ENCODE results near the gene GRHL3. TPM values are rescaled to one million over a fixed set of nuclear protein-coding genes. Genes with fewer than 3 reads are reported as not detected.

GRHL3 gene
- total and polyA plus RNA-seq, 10 of the 15 experiments (the other 5 are each of a cell fraction or from before 2014, with no cell fraction given) = 0.07 to 0.87 (median 0.34) TPM

DNA sequence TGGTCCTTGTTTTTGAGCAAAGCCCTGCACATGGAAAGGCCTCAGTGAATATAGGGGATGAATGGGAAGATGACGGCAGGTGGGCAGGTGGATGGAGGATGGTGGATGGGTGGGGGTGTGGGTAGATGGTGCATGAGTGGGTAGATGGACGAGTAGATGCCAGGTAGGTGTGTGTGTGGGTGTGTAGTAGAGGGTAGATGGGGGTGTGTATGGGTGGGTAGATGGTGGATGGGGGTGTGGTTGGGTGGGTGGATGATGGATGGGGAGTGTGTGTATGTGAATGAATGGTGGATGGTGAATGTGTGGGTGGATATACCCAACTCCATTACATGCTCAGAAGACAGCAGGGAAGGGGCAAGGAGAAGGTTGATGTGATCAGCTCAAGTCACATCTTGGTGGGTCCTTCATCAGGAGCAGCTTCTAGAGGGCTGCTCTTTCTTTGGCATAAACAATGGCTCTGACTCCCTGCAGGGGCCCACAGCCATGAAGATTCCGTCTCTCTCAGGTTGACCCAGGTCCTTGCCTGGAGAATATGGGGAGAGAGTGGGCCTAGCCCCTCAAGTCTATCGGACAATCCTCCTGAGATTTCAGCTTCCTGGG, 34.2 kb downstream of the GRHL3 start:
- ChIA-PET SMC1A (ENCODE audit: uncharacterized antibody, unreplicated experiment) (interaction anchor here (2.5 kb wide), 1 partner anchor 38 kb away, joined by 9 read pairs; no protein-coding TSS in a partner anchor), POLR2A (no interaction called here), CTCF (no interaction called here), RAD21 (ENCODE audit: unreplicated experiment) (no interaction called here)
- Histone ChIP-seq H3K9me3 (replicated peaks; ENCODE audit: control insufficient read depth, insufficient read depth, low read length) (no peaks in the 10 kb centered on the region), H3K9ac (ENCODE audit: control insufficient read depth, insufficient read depth, low read length) (no peak overlapping the region), H4K20me1 (ENCODE audit: control insufficient read depth, insufficient read depth) (no peaks in the 10 kb centered on the region), H3K79me2 (ENCODE audit: control insufficient read depth, insufficient read depth, low read length) (no peaks in the 10 kb centered on the region), H2AFZ (ENCODE audit: control insufficient read depth, low read depth, low read length) (no peak overlapping the region), H3K4me3 (no peak overlapping the region), H3K36me3 (ENCODE audit: control insufficient read depth in 2 of 2, insufficient read depth in 2 of 2, low read length in 1 of 2) (no peaks in the 10 kb centered on the region), H3K4me1 (ENCODE audit: control insufficient read depth, insufficient read depth, low read length) (peaks cover 18% of the 10 kb centered on the region), H3K27me3 (replicated peaks in 1 of 2; ENCODE audit: control insufficient read depth in 2 of 2, insufficient read depth in 2 of 2, low read length in 1 of 2) (no peaks in the 10 kb centered on the region), H3K27ac (ENCODE audit: control insufficient read depth, insufficient read depth) (no peak overlapping the region), H3K4me2 (ENCODE audit: control insufficient read depth, insufficient read depth) (no peak overlapping the region)
- no TSS peak for BruUV-seq (replicated peaks)
- ATAC-seq (no peak), DNase-seq (ENCODE audit: low read depth, low spot score) (no peak), FAIRE-seq (no peak)
- 71% methylated on average over 4 of the region's 4 CpGs for WGBS (ENCODE audit: insufficient coverage, insufficient replicate concordance, low lambda C conversion rate, missing lambda C conversion rate)
- in situ Hi-C loops (cut with MboI) (no loop called here), intact Hi-C loops (cut with micrococcal nuclease; ENCODE audit: unreplicated experiment) (no loop called here)
- TF ChIP-seq, protein P1, sequence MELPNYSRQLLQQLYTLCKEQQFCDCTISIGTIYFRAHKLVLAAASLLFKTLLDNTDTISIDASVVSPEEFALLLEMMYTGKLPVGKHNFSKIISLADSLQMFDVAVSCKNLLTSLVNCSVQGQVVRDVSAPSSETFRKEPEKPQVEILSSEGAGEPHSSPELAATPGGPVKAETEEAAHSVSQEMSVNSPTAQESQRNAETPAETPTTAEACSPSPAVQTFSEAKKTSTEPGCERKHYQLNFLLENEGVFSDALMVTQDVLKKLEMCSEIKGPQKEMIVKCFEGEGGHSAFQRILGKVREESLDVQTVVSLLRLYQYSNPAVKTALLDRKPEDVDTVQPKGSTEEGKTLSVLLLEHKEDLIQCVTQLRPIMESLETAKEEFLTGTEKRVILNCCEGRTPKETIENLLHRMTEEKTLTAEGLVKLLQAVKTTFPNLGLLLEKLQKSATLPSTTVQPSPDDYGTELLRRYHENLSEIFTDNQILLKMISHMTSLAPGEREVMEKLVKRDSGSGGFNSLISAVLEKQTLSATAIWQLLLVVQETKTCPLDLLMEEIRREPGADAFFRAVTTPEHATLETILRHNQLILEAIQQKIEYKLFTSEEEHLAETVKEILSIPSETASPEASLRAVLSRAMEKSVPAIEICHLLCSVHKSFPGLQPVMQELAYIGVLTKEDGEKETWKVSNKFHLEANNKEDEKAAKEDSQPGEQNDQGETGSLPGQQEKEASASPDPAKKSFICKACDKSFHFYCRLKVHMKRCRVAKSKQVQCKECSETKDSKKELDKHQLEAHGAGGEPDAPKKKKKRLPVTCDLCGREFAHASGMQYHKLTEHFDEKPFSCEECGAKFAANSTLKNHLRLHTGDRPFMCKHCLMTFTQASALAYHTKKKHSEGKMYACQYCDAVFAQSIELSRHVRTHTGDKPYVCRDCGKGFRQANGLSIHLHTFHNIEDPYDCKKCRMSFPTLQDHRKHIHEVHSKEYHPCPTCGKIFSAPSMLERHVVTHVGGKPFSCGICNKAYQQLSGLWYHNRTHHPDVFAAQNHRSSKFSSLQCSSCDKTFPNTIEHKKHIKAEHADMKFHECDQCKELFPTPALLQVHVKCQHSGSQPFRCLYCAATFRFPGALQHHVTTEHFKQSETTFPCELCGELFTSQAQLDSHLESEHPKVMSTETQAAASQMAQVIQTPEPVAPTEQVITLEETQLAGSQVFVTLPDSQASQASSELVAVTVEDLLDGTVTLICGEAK (IDR thresholded peaks at IDR 0.05; ENCODE audit: borderline replicate concordance) = no peak
- TF ChIP-seq, protein P2, sequence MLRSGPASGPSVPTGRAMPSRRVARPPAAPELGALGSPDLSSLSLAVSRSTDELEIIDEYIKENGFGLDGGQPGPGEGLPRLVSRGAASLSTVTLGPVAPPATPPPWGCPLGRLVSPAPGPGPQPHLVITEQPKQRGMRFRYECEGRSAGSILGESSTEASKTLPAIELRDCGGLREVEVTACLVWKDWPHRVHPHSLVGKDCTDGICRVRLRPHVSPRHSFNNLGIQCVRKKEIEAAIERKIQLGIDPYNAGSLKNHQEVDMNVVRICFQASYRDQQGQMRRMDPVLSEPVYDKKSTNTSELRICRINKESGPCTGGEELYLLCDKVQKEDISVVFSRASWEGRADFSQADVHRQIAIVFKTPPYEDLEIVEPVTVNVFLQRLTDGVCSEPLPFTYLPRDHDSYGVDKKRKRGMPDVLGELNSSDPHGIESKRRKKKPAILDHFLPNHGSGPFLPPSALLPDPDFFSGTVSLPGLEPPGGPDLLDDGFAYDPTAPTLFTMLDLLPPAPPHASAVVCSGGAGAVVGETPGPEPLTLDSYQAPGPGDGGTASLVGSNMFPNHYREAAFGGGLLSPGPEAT (IDR thresholded peaks at IDR 0.05; ENCODE audit: low read depth) = no peak
- no peak for TF ChIP-seq NFIC (IDR thresholded peaks at IDR 0.05; ENCODE audit: low read depth, low read length)
- no peak for TF ChIP-seq FOS (IDR thresholded peaks at IDR 0.05; ENCODE audit: borderline replicate concordance, extremely low read depth, insufficient read length)
- TF ChIP-seq SMARCA5 (IDR thresholded peaks at IDR 0.05) = no peak
- TF ChIP-seq KLF5 (IDR thresholded peaks at IDR 0.05; ENCODE audit: partially characterized antibody) = no peak
- no peak for TF ChIP-seq FOXM1 (IDR thresholded peaks at IDR 0.05; ENCODE audit: low read depth, low read length)
- TF ChIP-seq ETV6 (conservative IDR thresholded peaks at IDR 0.05 in 1 of 2, IDR thresholded peaks at IDR 0.05 in 1 of 2; ENCODE audit: borderline replicate concordance in 1 of 2, low read depth in 1 of 2) = no peak
- TF ChIP-seq MXI1 (IDR thresholded peaks at IDR 0.05; ENCODE audit: low read depth, low read length) = no peak
- TF ChIP-seq, protein P3, sequence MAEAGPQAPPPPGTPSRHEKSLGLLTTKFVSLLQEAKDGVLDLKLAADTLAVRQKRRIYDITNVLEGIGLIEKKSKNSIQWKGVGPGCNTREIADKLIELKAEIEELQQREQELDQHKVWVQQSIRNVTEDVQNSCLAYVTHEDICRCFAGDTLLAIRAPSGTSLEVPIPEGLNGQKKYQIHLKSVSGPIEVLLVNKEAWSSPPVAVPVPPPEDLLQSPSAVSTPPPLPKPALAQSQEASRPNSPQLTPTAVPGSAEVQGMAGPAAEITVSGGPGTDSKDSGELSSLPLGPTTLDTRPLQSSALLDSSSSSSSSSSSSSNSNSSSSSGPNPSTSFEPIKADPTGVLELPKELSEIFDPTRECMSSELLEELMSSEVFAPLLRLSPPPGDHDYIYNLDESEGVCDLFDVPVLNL (IDR thresholded peaks at IDR 0.05; ENCODE audit: low read depth, low read length) = no peak
- TF ChIP-seq NBN (IDR thresholded peaks at IDR 0.05) = no peak
- TF ChIP-seq POLR2AphosphoS5 (IDR thresholded peaks at IDR 0.05; ENCODE audit: low read length) = no peak
- TF ChIP-seq ZNF217 (IDR thresholded peaks at IDR 0.05) = no peak
- TF ChIP-seq MTA2 (IDR thresholded peaks at IDR 0.05; ENCODE audit: low read depth) = no peak
- no peak for TF ChIP-seq SIX5 (IDR thresholded peaks at IDR 0.05; ENCODE audit: low read depth, low read length, severe bottlenecking)
